ENCODE measurements around the gene KIF18B.

The KIF18B gene

DNA sequence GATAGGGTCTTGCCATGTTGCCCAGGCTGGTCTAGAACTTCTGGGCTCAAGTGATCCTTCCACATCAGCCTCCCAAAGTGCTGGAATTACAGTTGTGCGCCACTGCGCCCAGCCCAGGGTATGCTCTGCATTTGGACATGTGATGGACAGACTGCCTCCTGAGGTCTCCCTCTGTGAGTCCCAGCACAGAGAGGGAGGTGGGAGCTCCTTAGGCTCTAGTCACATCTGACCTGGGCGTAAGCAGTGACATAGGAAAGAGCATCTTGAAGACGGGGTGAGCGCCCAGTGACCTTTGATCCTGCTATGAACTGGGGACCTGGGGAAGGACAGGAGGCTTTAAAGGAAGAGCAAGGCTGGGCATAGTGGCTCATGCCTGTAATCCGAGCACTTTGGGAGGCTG lies 30.1 kb downstream of the KIF18B start:
- no peak for DNase-seq

DNA sequence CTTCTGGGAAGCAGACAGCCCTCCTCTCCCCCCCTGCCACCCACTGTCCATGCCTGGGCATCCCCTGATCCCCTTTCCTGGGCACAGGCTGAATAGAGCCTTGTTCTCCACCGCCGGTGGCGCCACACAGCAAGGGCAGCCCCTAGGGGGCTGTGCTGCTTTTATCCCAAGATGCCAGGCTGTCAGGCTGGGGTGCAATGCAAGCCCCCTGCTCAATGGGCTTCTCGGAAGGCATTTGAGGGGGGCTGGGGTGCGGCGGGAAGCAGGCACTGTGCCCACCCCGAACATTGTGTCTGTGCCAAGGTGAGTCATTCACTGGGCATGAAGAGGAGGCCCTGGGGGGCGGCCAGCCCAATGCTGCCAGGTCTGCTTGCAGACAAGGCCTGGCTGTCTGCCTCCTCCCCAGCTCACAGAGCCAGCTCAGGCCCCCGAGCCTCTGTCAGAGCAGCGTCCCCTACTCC lies 30.8 kb downstream of the KIF18B start:
- DNase-seq, result no peak

DNA sequence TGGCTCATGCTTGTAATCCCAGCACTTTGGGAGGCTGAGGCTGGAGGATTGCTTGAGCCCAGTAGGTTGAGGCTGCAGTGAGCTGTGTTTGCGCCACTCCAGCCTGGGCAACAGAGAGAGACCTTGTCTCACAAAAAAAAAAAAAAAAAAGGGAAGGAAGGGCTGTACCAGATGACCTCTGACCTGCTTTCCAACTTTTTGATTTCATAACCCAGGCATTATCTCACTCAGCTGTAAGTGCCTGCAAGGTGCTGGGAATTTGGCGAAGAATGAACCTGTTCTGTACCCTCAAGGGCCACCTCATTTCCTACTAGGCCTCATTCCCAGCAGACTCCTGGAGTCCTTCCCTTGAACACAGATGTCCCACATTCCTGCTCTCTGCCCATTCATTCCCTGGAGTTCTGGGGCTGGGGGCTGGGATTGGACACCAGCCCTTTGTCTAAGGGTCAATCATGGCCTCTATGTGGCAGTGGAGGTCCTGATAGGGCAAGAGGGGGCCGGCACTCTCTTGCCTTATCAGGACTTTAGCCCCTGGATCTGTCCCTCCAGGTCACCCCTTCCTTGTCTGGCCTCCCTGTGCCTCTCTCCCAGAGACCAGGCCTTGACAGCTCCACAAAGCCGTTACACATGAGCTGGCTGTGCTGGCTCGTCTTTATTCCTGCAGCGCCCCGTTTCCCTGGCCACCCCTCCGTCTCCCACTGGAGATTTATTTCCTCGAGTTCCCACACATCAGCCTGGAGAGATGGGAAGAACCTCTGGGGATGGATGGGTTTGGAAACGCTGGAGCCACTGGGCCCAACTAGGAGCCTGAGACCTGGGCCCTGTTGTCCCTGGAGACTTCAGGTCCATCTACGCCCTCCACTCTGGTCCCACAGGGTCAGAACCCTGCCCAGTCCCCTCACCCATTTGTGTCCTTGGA lies 31.5 kb downstream of the KIF18B start:
- no peak for DNase-seq

DNA sequence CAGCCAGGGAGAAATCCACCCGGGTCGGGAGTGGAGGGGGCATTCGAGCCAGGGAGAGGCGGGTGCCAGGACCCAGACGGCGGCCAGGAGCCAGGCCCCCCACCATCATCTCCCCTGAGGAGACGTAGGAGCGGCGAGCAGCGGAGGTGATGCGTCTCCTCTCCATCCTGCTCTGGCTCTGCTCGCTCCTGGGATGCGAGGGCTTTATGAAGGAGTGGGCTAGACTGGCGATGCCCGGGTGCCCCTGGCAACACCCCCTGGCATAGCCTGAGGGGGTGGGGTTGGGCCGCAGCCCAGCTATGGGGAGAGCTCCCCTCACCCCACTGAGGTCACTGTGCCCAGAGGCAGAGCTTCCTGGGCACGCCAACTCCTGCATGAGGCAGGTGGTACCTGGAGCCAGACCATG lies 32.2 kb downstream of the KIF18B start, which contains the start of gene GFAP:
GFAP (minus strand) TSS at position 180 of the 406 bp plus-strand sequence; CDS start at position 166, 14 bp downstream.
- no peak for DNase-seq

DNA sequence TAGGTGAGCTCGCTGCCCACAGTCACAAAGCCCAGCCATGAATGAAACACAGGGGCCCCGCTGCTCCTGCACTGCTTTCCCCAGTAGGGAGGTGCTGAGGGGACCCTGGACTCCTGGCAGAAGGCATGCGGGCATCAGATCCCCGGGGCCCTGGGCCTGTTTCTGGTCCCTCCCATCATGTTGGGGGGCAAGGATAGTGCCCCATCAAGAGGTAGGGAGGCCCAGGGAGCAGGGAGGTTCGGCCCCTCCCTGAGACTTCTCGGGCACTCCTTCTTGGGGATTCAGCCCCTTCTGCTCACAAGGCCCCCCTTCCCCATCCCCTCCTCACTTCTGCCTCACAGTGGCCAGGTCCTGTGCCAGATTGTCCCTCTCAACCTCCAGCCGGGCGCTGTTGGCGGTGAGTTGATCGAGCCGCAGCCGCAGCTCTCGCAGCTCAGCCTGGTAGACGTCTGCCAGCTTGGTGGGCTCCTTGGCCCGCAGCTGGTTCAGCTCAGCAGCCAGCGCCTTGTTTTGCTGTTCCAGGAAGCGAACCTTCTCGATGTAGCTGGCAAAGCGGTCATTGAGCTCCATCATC lies 32.8 kb downstream of the KIF18B start:
- no peak for DNase-seq

DNA sequence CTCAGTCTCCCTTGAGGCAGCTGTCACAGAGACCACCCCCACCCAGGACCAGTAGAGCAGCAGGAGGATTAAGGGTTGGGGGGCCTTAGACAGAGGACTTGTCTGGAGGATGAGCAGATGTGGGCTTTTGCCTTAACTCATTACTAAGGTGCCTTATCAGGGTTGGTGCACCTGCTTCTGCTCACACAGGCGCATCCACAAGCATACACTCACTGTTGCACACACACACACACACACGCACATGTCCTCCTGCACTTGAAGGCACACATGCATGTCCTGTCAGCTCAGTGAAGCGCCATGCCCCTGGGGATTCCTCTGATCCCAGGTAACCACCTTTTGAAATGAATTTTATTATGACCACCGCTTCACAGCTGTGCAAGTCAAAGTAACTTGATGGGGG lies 33.4 kb downstream of the KIF18B start:
- DNase-seq, result no peak

DNA sequence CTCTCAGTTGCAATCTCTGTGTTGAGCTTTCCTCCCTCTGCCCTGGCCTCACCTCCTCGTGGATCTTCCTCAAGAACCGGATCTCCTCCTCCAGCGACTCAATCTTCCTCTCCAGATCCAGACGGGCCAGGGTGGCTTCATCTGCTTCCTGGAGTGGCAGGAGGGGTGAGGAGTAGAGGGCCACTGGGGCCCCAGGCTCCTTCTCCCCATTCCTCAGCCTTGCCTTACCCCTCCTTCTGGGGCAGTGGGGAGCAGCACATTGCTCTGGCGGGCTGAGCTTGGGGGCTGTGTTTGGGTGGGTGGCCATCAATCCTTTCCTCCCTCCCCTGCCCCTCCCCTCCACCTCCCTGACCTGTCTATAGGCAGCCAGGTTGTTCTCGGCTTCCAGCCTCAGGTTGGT lies 33.9 kb downstream of the KIF18B start:
- no peak for DNase-seq

DNA sequence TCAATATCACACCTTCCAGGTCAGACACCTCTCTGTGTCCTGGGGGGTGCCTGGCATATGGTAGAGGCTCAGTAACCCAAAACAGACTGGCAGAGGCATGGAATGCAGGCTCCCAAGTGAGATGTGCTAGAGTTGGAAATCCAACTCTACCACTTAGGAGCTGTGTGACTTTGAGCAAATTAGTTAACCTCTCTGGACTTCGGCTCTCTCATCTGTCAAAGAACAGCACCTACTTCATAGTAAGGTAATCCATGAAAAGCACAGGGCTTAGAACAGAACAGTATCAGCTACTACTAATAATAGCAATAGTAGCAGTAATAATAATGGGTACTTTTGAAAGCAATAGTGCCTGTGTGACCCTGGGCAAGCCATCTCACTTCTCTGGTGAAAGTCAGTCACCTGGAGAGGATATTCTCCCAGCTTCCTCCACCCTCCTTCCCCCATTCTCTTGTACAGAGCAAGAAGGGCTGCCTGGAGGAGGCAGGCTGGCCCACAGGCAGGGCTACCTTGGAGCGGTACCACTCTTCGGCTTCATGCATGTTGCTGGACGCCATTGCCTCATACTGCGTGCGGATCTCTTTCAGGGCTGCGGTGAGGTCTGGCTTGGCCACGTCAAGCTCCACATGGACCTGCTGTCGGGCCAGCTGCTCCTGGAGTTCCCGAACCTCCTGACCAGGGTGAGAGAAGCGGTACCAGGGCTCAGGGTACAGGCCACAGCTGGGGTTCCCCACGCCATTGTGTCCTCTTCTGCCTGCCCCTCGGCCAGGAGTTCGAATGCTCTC lies 34.6 kb downstream of the KIF18B start:
- no peak for DNase-seq

DNA sequence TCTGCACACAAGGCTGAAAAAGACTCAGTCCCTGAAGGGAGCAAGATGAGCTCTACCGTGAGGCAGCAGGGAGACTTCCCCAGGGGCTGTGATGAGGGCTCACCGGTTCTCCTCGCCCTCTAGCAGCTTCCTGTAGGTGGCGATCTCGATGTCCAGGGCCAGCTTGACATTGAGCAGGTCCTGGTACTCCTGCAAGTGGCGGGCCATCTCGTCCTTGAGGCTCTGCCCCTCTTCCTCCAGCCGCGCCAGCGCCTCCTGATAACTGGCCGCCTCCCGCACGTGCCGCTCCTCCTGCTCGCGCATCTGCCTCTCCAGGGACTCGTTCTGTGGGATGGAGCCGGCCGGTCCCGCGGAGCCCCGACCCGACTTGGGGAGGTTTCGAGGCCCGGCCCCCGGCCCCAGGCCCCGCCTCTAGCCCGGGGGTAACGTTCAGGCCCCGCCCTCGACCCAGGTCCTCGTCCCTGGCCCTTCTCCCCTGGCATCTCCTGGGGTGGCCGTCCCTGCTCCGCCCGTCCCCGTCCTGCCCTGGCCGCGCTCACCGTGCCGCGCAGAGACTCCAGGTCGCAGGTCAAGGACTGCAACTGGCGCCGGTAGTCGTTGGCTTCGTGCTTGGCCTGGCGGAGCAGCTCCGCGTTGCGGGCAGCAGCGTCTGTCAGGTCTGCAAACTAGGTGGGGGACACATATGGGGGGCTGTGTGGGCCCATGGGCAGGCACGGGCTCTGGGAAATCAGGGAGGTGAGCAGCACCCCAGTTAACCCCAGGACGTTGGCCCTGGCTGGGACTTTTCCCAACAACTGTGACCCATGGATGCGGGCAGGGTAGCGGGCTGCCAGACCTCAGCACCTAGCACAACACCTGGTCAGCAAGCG lies 36.2 kb downstream of the KIF18B start:
- peak; percentile 61 for DNase-seq

DNA sequence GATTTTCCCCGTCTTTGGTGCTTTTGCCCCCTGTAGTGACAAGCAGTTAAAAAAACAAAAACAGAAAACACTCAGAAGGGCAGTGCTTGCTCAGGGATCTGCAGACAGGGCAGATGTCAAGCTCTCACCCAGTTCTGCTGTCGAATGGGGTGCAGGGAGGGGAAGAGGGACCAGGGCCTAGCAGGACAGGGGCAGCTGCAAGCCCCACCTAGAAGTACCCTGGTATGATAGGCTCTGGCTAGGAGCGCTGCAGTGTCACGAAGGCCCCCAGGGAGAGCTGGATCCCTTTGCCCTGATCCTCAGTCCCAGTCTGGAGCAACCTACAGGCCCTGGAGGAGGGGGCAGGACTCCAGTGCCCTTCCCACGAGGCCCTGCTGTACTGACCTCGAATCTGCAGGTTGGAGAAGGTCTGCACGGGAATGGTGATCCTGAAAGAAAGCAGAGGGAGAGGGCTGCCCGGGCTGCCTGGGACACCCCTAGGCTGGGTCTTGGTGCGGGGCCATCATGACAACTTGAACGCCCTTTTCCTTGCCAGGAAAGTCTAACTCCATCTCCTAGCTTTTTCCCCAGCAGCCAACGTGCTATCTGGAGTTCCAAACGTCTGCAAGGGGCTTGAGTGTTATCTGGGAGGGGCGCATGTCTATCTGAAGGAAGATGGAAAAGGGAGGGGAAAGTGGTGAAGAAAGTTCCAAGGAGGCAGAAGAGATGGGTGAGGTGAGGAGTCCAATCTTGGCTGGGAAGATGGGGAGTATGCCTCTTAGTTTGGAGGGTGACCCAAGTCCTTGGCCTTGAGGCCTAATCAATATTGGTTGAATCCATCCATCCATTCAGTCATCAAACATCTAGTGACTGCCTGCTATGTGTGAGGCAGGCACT lies 37.1 kb downstream of the KIF18B start:
- no peak for DNase-seq

DNA sequence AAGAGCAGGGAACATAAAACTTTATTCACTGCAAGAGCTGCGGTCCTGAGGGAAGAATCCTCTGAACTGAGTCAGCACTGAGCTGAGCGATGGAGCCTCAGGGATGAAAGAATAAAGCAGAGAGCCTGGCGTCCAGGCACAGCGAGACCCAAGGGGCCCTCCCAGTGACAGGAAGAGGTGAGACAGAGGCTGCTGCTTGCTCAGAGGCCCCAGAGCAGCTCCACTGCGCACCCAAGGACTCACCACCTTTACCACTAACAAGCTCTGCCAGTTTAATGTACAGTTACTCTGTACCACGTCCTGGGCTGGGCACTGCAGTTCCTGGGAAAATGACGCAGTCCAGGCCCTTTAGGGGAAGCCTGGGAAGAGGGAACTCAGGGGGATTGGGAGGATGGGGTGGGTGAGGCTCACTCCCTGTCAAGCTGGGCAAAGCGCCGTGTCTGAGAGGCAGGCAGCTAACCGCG lies 37.9 kb downstream of the KIF18B start:
- DNase-seq, result no peak

DNA sequence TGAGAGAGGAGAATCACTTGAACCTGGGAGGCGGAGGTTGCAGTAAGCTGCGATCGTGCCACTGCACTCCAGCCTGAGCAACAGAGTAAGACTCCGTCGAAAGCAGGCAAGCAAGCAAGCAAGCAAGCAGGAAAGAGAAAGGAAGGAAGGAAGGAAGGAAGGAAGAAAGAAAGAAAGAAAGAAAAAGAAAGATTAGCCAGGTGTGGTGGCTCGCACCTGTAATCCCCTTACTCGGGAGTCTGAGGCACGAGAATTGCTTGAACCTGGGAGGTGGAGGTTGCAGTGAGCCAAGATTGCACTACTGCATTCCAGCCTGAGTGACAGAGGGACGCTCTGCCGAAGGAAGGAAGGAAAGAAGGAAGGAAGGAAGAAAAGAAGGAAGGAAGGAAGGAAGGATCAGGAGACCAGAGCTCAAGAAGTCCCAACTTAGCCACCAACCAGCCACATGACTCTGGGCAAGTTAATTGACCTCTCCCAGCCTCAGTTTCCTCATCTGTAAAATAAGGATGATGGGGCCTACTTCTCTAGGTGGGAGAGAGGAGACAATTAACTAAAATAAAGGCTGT lies 38.7 kb downstream of the KIF18B start:
- DNase-seq, result no peak

DNA sequence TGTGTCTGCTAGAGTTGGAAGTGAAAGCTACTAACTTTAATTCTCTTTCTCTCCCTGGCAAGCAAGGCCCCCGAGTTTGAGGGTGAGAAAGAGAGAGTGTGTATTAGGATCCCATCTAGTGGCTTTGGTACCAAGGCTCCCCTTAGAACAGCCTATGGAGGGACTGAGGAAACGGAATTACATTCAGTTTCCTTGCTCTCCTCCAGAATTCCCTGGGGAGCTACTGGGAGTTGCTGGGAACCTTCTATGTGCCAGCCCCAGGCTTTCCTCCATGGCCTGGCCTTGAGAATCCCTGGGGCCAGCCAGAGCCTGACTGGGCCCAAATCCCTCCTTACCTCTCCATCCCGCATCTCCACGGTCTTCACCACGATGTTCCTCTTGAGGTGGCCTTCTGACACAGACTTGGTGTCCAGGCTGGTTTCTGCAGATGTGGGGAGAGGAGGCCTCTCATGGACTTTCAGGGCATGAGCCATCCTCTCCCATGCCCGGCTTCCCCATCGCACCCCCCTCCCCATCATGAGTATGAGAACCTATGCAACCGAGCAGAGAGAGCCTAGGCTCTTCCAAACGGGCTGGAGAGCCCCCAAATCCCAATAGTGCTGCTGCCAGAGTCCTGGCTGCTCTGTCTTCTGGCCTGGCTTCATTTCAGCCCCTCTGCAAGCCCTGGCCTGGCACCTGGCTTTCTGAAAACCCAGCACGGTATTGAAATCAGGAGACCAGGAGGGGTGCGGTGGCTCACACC lies 39.7 kb downstream of the KIF18B start:
- DNase-seq, result no peak

DNA sequence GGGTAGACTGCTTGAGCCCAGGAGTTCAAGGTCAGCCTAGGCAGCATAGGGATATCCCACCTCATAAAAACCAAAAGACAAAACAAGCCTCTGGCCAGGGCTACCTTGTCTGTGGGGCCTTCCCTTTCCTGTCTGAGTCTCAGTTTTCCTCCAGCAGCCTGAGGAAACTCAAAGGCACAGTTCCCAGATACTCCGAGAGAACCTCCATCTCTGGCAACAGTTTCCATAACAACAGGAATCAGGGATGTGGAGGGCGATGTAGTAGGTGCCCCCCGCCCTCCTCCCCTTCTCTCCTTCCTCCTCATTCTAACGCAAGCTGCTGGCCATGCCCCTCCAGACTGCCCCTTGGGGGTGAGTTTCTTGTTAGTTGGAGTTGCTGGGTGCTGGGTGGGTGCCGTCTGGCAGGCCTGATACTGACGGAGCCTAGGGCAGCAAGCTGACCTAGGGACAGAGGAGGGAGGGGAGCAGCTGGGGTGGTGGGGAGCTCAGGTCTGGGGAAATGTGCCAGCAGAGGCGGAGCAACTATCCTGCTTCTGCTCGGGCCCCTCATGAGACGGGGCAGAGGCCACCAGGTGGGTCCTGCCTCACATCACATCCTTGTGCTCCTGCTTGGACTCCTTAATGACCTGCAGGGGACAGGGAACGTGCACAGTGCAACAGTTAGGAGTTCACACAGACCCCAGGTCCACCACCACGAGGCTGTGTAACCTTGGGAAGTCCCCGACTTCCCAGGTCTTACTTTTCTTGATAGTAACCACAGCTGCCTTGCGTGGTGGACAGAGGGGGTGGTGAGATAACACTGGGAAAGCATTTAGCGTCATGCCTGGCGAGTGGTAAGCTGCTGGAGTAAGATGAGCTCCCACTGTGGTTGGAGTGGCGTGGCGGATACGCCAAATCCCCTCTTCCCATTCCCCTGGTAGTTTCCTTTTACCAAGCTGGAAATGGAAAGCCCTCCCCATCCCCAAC lies 40.5 kb downstream of the KIF18B start:
- no peak for DNase-seq

DNA sequence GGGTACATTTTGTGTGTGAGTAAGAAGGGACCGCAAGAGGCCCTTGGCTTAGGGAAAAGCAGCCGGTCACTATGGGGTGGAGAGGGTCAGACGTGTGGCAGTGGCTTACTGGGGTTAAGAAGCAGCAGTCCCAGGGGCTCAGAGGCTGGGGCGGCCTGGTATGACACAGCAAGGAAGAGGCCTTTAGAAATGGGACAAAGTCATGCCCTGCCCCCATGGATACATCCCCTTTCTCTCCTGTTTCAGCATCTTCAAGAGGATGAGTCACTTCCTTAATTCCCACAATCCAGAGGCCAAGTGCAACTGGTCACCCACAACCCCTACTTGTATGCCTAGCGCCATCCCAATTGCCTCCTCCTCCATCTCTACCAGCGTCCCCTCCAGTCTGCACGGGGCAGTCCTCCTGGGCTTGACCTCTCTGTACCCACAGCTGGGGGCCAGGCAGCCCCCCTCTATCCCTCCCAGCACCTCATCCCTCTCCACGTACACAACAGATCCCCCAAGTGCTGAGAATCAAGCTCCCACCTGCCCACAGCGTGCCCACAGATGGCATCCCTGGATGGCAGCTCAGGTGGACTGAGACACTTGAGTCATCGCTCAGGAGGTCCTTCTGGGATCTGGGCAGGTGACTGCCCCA lies 41.4 kb downstream of the KIF18B start:
- no peak for DNase-seq

DNA sequence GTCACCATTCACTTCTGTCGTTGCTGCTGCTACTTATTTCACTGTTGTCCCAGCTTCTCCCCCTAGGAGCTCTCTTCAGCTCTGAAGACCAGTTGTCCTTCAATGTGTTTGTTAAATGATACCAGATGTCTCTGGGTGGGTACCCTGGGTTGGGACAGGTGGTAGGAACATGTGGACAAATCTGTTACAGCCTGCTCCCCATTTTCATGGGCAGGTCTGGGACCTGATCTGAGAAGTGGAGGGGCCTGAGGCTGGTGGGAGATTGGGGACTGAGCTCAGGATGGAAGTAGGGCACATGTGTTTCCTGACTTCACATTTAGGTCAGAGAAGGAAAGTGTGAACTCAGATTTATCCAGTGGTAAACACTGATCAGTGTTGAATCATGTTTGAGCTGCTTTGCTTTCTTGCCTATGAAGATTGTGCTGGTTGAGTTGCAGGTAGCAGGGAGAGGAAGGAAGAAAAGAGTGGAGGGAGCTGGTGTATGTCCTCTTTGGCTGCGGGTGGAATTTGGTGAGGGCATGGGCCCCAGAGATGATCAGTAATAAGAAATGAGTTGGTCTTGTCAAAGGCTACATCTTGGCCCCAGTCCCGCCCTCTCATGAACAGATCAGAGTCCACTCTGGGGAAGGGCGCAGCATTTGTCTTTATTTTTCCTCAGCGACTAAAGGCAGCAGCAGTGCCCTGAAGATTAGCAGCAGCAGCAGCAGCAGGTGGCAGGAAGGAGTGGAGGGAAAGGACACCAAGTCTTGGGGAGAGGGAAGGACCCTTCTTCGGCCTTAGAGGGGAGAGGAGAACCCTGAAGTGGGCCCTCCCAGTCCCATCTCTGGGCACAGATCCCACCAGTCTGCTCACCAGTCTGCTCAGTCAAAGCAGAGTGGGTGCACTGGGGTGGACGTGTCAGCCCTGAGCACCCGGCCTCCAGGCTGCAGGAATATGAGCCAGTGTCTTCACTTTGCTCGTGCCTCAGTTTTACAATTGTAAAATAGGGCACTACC lies 42.3 kb downstream of the KIF18B start:
- no peak for DNase-seq

Data from CD4-positive, alpha-beta T cell treated with Interleukin-6 for 4 hours (primary cell).